IPS-18c (cell line): ENCODE data around the gene SAP30.

Source experiments
- H3K4me3 ChIP-seq: 2 replicates; pipeline ENCODE4 v1.7.0; 2013; ENCODE audit warnings: low read depth, mild to moderate bottlenecking, low read length, moderate library complexity; ENCODE audit not compliant: insufficient read depth
- H3K9me3 ChIP-seq: one replicate; pipeline ENCODE4 v1.6.1; 2013; ENCODE audit warnings: mild to moderate bottlenecking, low read length, moderate library complexity; ENCODE audit not compliant: control insufficient read depth, insufficient read depth

Gene SAP30

GRCh38 chr4:173401063-173401462, 30.3 kb downstream of the SAP30 start:
- no peaks in the 10 kb centered on the region for H3K9me3 ChIP-seq
- no peak overlapping the region for H3K4me3 ChIP-seq

DNA sequence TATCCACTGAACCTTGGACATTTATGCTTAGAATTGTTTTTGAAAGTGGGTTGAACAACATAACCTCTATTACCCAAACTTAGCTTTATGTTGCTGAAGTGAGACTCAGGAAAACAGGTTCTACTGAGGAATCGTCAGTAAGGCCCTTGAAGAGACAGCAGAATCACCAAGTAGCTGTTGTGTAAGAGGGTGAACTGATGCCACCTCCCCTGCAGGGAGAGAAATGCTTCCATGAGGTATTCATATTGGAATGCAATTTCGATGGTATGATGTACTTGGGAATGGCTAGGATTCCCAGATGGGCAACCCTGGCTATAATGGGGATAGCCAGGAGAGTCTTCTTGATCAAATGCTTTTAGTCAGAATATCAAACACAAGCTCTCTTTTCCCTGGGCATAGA, 32.3 kb downstream of the SAP30 start:
- no peak overlapping the region for H3K4me3 ChIP-seq
- H3K9me3 ChIP-seq, result no peaks in the 10 kb centered on the region

- no peaks in the 10 kb centered on the region for H3K9me3 ChIP-seq
- no peak overlapping the region for H3K4me3 ChIP-seq
Measured at GRCh38 chr4:173404296-173404865, 33.6 kb downstream of the SAP30 start.

DNA sequence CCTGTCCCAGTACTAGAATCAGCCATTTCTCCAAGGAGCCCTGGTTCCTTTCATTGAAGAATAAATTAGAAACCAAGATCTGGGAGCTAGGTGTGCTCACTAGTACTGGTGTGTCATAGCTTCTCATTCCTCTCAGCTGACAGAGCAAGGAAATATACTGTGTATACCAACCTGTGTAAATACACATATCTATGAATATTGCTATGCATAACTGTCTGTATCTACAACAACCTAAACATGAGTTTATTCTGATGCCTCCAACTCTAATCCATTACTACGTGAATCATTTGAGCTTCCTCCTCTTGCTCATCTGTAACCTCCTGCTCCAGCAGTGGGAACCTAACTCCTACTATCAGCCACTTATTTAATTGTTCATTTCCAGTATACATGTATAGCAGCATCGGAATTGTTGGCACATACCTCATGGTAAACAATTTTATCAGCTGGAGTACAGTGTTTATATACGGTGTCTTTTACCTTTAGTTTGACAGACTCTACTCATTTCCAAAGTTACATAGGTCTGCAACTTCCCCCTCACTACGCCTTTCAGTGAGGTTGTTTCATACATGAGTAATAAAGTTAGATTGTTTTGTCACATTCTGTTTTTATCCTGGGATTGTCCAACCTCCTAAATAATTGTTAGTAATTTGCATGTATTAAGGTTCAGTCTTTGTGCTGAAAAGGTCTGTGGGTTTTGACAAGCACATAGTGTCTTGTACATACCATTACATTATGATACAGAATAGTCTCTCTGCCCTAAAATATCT, 35.3 kb downstream of the SAP30 start:
- Histone ChIP-seq H3K9me3 (no peaks in the 10 kb centered on the region), H3K4me3 (no peak overlapping the region)

GRCh38 chr4:173410079-173410478, 39.3 kb downstream of the SAP30 start:
- no peaks in the 10 kb centered on the region for H3K9me3 ChIP-seq
- no peak overlapping the region for H3K4me3 ChIP-seq

DNA sequence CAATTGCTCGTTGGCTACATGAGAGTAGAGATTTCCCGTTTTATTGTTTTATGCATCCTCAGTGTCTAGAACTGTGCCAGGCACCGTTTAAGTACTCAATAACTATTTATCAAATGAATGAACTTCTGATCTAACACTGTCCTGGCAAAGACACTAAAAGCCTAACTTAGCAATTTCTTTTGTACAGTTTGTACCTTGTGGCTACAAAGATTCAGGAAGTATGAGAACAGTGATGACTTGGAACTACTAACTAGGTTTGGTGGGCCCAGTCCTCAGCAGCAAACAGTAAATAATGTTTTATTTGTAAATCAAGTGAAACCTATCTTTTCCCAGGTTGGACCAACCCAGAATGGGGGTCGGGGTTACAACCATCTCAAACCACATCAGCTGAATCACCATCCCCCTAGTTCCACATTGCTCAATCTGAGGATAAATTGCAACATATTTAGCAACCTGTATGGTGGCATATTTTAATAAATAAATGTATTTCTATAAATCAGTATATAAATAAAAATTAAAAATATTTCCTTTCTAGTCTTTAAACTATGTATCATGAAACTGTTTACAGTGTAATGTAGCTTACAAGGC, 40.4 kb downstream of the SAP30 start:
- Histone ChIP-seq H3K9me3 (no peaks in the 10 kb centered on the region), H3K4me3 (no peak overlapping the region)

DNA sequence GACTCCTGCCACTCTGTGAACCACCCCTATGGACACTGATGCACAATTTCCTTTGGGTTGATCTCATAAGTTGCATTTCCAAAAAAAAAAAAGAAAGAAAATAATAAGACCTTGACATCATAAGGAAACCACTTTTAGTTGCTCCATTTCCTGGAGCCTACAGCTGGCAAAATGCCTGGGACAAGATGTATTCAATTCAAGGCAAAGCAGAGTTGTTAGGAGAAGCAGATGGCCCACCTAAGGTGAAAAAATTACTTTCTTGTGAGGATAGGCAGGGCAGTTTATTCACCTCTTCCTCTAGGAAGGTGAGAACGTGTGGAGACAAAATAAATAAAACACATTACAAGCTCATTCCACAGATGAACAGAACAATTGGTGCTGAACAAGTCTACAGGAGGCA, 42.3 kb downstream of the SAP30 start:
- Histone ChIP-seq H3K4me3 (no peak overlapping the region), H3K9me3 (no peaks in the 10 kb centered on the region)

DNA sequence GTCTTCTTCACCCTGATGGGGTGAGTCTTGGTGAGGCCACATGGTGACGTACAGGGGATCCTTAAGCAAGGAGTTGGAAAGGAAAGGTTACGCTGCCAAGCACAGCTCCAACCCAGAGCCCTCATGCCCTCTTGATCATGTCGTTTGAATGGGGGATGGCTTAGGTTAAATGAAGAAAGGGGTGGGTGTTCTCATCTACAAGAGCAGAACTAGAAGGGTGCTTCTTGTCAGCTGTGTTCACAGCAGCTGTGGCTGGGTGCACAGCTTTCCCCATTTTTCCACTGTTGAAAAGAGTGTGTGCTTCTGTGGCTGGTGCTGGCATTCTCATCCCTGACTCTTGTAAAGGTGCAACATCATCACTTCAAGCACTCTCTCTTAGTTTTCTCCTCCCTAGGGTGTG, 43.7 kb downstream of the SAP30 start:
- no peak overlapping the region for H3K4me3 ChIP-seq
- H3K9me3 ChIP-seq, result no peaks in the 10 kb centered on the region

- H3K9me3 ChIP-seq, result no peaks in the 10 kb centered on the region
- H3K4me3 ChIP-seq, result no peak overlapping the region
Measured at GRCh38 chr4:173415092-173415491, 44.3 kb downstream of the SAP30 start.

DNA sequence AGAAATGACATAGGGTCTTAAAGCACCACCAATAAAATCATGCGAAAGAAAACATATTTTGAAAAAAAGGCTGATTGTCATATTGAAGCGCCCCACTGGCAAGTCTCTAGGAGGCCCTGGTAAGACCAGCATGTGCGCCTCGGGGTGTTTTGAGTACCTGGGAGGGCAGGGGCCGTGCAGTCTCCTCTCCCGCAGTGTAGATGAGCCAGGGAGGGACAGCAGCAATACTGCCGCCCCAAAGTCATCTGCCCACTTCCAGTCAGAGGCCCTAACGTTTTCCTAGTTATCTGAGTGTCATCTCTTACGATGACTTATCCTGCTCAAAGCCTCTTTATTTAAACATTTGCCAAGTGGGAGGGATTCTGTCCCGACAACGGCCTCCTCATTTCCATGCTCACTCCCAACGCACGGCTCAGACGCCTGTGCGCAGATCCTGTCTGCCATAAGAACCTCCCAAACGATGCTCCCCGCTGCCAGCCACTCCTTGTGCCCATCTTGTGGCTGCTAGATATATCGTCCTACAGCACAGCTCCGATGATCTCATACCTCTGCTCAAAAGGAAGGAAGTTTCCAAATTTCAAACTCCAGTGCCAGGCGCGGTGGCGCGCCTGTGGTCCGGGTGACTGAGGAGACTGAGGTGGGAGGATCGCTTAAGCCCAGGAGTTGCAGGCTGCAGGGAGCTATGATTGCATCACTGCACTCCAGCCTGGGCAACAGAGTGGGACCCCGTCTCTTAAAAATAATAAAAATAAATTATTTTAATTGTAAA, 45.3 kb downstream of the SAP30 start:
- Histone ChIP-seq H3K4me3 (no peak overlapping the region), H3K9me3 (no peaks in the 10 kb centered on the region)

- Histone ChIP-seq H3K9me3 (no peaks in the 10 kb centered on the region), H3K4me3 (no peak overlapping the region)
Measured at GRCh38 chr4:173417833-173418232, 47.1 kb downstream of the SAP30 start.

- H3K9me3 ChIP-seq, result no peaks in the 10 kb centered on the region
- H3K4me3 ChIP-seq, result no peak overlapping the region
Measured at GRCh38 chr4:173418639-173419038, 47.9 kb downstream of the SAP30 start.

DNA sequence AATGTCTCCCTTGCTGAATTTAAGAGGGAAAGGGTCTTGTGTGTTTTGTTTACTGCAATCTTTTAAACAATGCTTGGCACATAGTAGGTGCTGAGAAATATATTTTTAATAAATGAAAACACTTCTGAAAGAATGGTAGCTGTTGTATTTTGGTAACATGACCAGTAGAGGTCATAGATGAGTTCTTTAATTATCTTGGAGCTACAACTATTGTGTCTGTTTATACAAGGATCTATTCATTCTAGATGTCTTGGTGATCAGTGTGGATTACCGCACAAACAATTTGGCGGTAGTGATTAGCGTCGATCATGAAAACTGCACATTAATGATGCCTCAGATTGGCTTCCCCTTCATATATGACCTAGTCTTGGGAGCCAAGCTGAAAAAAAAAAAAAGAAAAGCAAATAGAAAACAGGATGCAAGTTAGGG, 49.6 kb downstream of the SAP30 start:
- H3K4me3 ChIP-seq, result no peak overlapping the region
- no peaks in the 10 kb centered on the region for H3K9me3 ChIP-seq

GRCh38 chr4:173420801-173421200, 50.0 kb downstream of the SAP30 start:
- Histone ChIP-seq H3K4me3 (no peak overlapping the region), H3K9me3 (no peaks in the 10 kb centered on the region)

DNA sequence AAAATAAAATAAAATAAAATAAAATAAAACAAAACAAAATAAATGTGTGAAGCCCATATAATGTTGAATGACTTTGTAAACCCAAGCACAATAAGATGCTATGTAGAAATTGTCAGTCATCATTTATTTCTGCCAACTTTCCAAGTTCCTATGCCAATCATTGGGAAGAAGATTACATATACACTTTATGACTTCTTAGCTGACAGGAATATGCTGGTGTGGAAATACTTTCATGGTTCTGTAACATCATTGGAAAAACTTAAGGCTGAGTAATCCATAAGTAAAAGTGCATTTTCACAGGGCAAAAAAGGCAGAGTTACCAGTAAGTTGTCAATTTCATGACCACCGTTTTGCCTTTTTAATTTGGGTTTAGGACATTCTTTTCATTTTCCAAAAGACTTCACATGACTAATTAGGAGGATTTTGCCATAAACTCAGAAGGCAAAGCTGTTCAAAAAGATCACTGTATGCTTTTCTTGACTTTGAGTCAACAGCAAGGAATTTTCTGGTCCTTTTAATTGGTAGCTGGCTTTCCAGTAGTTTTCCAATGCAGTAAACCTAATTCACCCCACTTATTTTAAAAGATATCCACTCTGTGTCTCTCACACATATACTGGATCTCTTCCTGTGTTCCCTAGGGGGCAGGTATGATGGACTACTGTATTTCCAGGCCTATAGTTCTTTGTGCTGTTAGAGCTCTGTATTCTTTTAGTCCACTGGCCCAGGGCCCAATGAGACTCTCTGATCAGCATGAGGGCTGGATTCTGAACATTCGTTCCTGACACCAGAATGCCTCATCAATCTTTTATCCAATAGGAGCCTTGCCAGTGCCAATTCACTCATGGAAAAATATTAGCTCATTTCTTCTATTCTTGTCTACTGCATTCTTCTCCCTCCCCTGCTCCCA, 54.4 kb downstream of the SAP30 start:
- no peaks in the 10 kb centered on the region for H3K9me3 ChIP-seq
- no peak overlapping the region for H3K4me3 ChIP-seq

GRCh38 chr4:173426064-173426463, 55.3 kb downstream of the SAP30 start:
- H3K4me3 ChIP-seq, result no peak overlapping the region
- H3K9me3 ChIP-seq, result no peaks in the 10 kb centered on the region
